PC-9 (cell line): ENCODE data around the gene EVL.

Experiments
- EZH2 ChIP-seq: fragments of 200-600 bp; sonication (generic); IDR thresholded peaks from 2 replicates; pipeline ENCODE4 v1.8.0; 2017; ENCODE audit warnings: antibody characterized with exemption, low read depth
- TF ChIP-seq, protein P1 (sequence below): fragments of 200-600 bp; sonication (generic); conservative IDR thresholded peaks from 2 replicates; pipeline ENCODE4 v1.6.1; 2017; ENCODE audit warnings: mixed run types, antibody characterized with exemption, mild to moderate bottlenecking, moderate library complexity

DNA sequence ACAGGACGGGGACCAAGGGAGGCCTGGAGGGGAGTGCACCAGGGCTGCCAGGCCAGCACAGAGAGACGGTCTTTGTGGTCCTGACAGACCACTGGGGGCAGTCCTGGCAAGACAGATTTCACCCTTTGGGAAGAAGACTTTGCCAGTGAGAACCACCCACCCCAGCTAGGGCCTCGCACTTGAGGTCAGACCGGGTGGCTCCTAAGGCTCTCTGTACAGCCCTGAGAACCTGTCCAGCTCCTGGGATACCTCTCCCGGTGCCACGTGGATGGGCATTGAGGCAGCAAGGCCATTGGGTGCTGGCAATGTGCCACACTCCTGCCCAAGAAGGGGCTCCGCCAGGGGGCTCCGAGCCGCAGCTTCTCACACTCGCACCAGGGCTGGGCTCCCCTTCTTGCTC, 51.8 kb downstream of the EVL start:
- TF ChIP-seq, protein P1, sequence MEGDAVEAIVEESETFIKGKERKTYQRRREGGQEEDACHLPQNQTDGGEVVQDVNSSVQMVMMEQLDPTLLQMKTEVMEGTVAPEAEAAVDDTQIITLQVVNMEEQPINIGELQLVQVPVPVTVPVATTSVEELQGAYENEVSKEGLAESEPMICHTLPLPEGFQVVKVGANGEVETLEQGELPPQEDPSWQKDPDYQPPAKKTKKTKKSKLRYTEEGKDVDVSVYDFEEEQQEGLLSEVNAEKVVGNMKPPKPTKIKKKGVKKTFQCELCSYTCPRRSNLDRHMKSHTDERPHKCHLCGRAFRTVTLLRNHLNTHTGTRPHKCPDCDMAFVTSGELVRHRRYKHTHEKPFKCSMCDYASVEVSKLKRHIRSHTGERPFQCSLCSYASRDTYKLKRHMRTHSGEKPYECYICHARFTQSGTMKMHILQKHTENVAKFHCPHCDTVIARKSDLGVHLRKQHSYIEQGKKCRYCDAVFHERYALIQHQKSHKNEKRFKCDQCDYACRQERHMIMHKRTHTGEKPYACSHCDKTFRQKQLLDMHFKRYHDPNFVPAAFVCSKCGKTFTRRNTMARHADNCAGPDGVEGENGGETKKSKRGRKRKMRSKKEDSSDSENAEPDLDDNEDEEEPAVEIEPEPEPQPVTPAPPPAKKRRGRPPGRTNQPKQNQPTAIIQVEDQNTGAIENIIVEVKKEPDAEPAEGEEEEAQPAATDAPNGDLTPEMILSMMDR, result no peak
- TF ChIP-seq EZH2, result no peak
